ENCODE measurements around the gene SERPINB11.

SERPINB11 gene

DNA sequence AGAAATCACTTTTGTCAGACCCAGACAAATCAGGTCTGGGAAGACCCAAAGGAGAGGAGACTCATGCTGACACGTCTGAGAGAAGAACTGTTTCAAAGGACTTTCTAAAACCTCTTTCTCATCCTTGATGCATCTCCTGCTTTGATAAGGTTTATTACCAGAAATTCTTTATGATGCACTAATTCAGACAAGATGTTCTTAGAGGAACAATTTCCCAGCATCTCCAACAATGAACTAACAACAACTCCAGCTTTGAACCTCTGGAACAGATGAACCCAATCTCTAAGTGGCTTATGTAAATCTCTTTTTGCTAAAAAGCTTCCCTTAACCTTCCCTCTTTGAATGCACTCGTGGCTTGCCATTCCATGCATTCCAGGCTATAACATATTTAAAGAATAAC, 15.9 kb upstream of the SERPINB11 start:
- Histone ChIP-seq H2AFZ (ENCODE audit: low read length) (no peak overlapping the region), H3K9me2 (replicated peaks; ENCODE audit: insufficient read depth, low read length) (no peaks in the 10 kb centered on the region), H3F3A (ENCODE audit: insufficient read depth, low read length) (no peaks in the 10 kb centered on the region)

GRCh38 chr18:63689064-63689463, 13.7 kb upstream of the SERPINB11 start:
- Histone ChIP-seq H3K9ac (ENCODE audit: low read length) (no peak overlapping the region), H3K9me3 (replicated peaks; ENCODE audit: insufficient read depth, low read length) (no peaks in the 10 kb centered on the region), H3K9me2 (replicated peaks; ENCODE audit: insufficient read depth, low read length) (no peaks in the 10 kb centered on the region), H3K27me3 (replicated peaks; ENCODE audit: insufficient read depth, low read length) (no peaks in the 10 kb centered on the region), H4K20me1 (ENCODE audit: insufficient read depth, low read length) (no peaks in the 10 kb centered on the region), H3F3A (ENCODE audit: insufficient read depth, low read length) (no peaks in the 10 kb centered on the region), H3K4me3 (ENCODE audit: low read length) (no peak overlapping the region), H3K36me3 (replicated peaks; ENCODE audit: insufficient read depth, low read length) (no peaks in the 10 kb centered on the region), H3K79me2 (ENCODE audit: low read length) (no peaks in the 10 kb centered on the region), H3K4me1 (ENCODE audit: low read length) (no peaks in the 10 kb centered on the region), H3K4me2 (ENCODE audit: low read depth, low read length) (no peak overlapping the region), H2AFZ (ENCODE audit: low read length) (no peak overlapping the region), H3K27ac (ENCODE audit: low read length) (no peak overlapping the region)
- DNase-seq: no peak
- TF ChIP-seq EZH2 (optimal IDR thresholded peaks at IDR 0.05; ENCODE audit: low read depth, low read length) (no peak), EZH2phosphoT487 (IDR thresholded peaks at IDR 0.05; ENCODE audit: low read length) (no peak), CTCF (IDR thresholded peaks at IDR 0.05; ENCODE audit: low read length) (no peak)

More for the DNA sequence above, 15.9 kb upstream of the SERPINB11 start:
- no peak overlapping the region for H3K9ac ChIP-seq (ENCODE audit: low read length)
- no peaks in the 10 kb centered on the region for H3K79me2 ChIP-seq (ENCODE audit: low read length)
- no peak overlapping the region for H3K4me2 ChIP-seq (ENCODE audit: low read depth, low read length)
- TF ChIP-seq CTCF (IDR thresholded peaks at IDR 0.05; ENCODE audit: low read length) (no peak), EZH2 (optimal IDR thresholded peaks at IDR 0.05; ENCODE audit: low read depth, low read length) (no peak), EZH2phosphoT487 (IDR thresholded peaks at IDR 0.05; ENCODE audit: low read length) (no peak)
- no peaks in the 10 kb centered on the region for H3K36me3 ChIP-seq (replicated peaks; ENCODE audit: insufficient read depth, low read length)
- no peak overlapping the region for H3K4me3 ChIP-seq (ENCODE audit: low read length)
- H3K27ac ChIP-seq (ENCODE audit: low read length): no peak overlapping the region
- H3K9me3 ChIP-seq (replicated peaks; ENCODE audit: insufficient read depth, low read length): no peaks in the 10 kb centered on the region
- H3K4me1 ChIP-seq (ENCODE audit: low read length): no peaks in the 10 kb centered on the region
- H3K27me3 ChIP-seq (replicated peaks; ENCODE audit: insufficient read depth, low read length): no peaks in the 10 kb centered on the region
- no peaks in the 10 kb centered on the region for H4K20me1 ChIP-seq (ENCODE audit: insufficient read depth, low read length)
- no peak for DNase-seq

- no peak overlapping the region for H3K27ac ChIP-seq (ENCODE audit: low read length)
- H3K27me3 ChIP-seq (replicated peaks; ENCODE audit: insufficient read depth, low read length): no peaks in the 10 kb centered on the region
- no peaks in the 10 kb centered on the region for H3F3A ChIP-seq (ENCODE audit: insufficient read depth, low read length)
- no peaks in the 10 kb centered on the region for H3K36me3 ChIP-seq (replicated peaks; ENCODE audit: insufficient read depth, low read length)
- no peaks in the 10 kb centered on the region for H3K9me3 ChIP-seq (replicated peaks; ENCODE audit: insufficient read depth, low read length)
- H2AFZ ChIP-seq (ENCODE audit: low read length): no peak overlapping the region
- no peaks in the 10 kb centered on the region for H3K79me2 ChIP-seq (ENCODE audit: low read length)
- no peak overlapping the region for H3K4me2 ChIP-seq (ENCODE audit: low read depth, low read length)
- H3K4me1 ChIP-seq (ENCODE audit: low read length): no peaks in the 10 kb centered on the region
- DNase-seq: no peak
- H4K20me1 ChIP-seq (ENCODE audit: insufficient read depth, low read length): no peaks in the 10 kb centered on the region
- no peak for TF ChIP-seq EZH2 (optimal IDR thresholded peaks at IDR 0.05; ENCODE audit: low read depth, low read length)
- no peak for TF ChIP-seq EZH2phosphoT487 (IDR thresholded peaks at IDR 0.05; ENCODE audit: low read length)
- no peak for TF ChIP-seq CTCF (IDR thresholded peaks at IDR 0.05; ENCODE audit: low read length)
- no peak overlapping the region for H3K9ac ChIP-seq (ENCODE audit: low read length)
- no peaks in the 10 kb centered on the region for H3K9me2 ChIP-seq (replicated peaks; ENCODE audit: insufficient read depth, low read length)
- H3K4me3 ChIP-seq (ENCODE audit: low read length): no peak overlapping the region
Measured at GRCh38 chr18:63697097-63697660, 5.6 kb upstream of the SERPINB11 start.

Data from MM.1S (cell line).